HCT116 (cell line): ENCODE results near the gene LYRM7. TPM values are rescaled to one million over a fixed set of nuclear protein-coding genes. Genes with fewer than 3 reads are reported as not detected.
"Not testable (repeated sequence)": the region's sequence is repeated elsewhere in the genome, so short reads cannot be mapped to it uniquely, and the experiment has no call there.

ENCODE experiments used
- ATAC-seq: fragments of 200-7000 bp; cut with Tn5 transposase; 2 replicates; pipeline ENCODE4 v1.9.1; 2020; ENCODE audit warnings: mild to moderate bottlenecking, moderate library complexity
- BruUV-seq: library from RNA; stranded (reverse); fragments of 400-500 nt; replicated peaks from 2 replicates; lab custom pipeline; 2021; lab: Mats Ljungman, UMichigan
- CTCF ChIA-PET: fragments of 300-600 bp; sonication (Branson Sonifier 250); formaldehyde crosslinking; loops from one replicate; lab custom pipeline; 2021; ENCODE audit warnings: antibody characterized with exemption; lab: Charles Lee
- POLR2A ChIA-PET: fragments of 300-600, 350-600 bp; sonication (Branson Sonifier 250); formaldehyde crosslinking; loops from one replicate; lab custom pipeline; 2021; ENCODE audit warnings: antibody characterized with exemption; lab: Charles Lee
- RAD21 ChIA-PET, 2 experiments: fragments of 300-600 bp; sonication (Branson Sonifier 250); formaldehyde crosslinking; loops; one replicate each; lab custom pipeline; 2023; ENCODE audit warnings: low total read pairs in 2 of 2; ENCODE audit not compliant: uncharacterized antibody in 2 of 2, unreplicated experiment in 2 of 2, low non-redundant PET in 1 of 2; lab: Charles Lee
- DNase-seq: peaks from one replicate; pipeline ENCODE4 v3.0.0-alpha.2; 2010; ENCODE audit warnings: low read depth, low spot score
- H2AFZ ChIP-seq: fragments of 200-600 bp; shearing (Covaris generic), sonication (generic); 2 replicates; pipeline ENCODE4 v1.6.1; 2017; ENCODE audit warnings: low read depth, mixed run types, mixed read lengths, antibody characterized with exemption, low read length; ENCODE audit not compliant: poor library complexity, severe bottlenecking
- H3K27ac ChIP-seq: 2 replicates; pipeline ENCODE4 v1.5.1; 2012; ENCODE audit warnings: low read depth, low read length
- H3K27me3 ChIP-seq: fragments of 200-600 bp; sonication (generic); 2 replicates; pipeline ENCODE4 v1.6.1; 2016; ENCODE audit warnings: mixed run types, low read length, mixed read lengths; ENCODE audit not compliant: insufficient read depth
- H3K36me3 ChIP-seq, 2 experiments: fragments of 200-500 bp in 1 of 2; fragments of 200-600 bp in 1 of 2; sonication (Bioruptor generic) in 1 of 2; sonication (generic) in 1 of 2; 2 replicates each; pipeline versions ENCODE4 v1.5.1 to v1.6.1; 2014 to 2016; ENCODE audit warnings: low read length in 2 of 2, inconsistent platforms in 1 of 2, mixed read lengths in 1 of 2, mixed run types in 1 of 2; ENCODE audit not compliant: insufficient read depth in 2 of 2, control insufficient read depth in 1 of 2
- H3K4me1 ChIP-seq, 2 experiments: fragments of 200-600 bp in 1 of 2; sonication (generic) in 1 of 2; 2 replicates each; pipeline versions ENCODE4 v1.5.1 to v1.6.1; 2012 to 2017; ENCODE audit warnings: low read length in 2 of 2, inconsistent platforms in 1 of 2, mild to moderate bottlenecking in 1 of 2, mixed read lengths in 1 of 2, mixed run types in 1 of 2, moderate library complexity in 1 of 2; ENCODE audit not compliant: insufficient read depth in 2 of 2, control insufficient read depth in 1 of 2
- H3K4me2 ChIP-seq: fragments of 200-600 bp; sonication (generic); 2 replicates; pipeline ENCODE4 v1.6.1; 2017; ENCODE audit warnings: mixed run types, low read length, mixed read lengths
- H3K4me3 ChIP-seq, 2 experiments: fragments of 200-600 bp in 1 of 2; sonication (generic) in 1 of 2; replicated peaks in 1 of 2; 2 replicates each; pipeline ENCODE4 v1.5.1; 2011 to 2016; ENCODE audit warnings: low read length in 2 of 2, control low read depth in 1 of 2, low read depth in 1 of 2, mild to moderate bottlenecking in 1 of 2, mixed read lengths in 1 of 2, mixed run types in 1 of 2
- H3K79me2 ChIP-seq: fragments of 200-600 bp; sonication (generic); 2 replicates; pipeline ENCODE4 v1.6.1; 2017; ENCODE audit warnings: mild to moderate bottlenecking, mixed run types, low read length, moderate library complexity, mixed read lengths; ENCODE audit not compliant: insufficient read depth
- H3K9ac ChIP-seq: fragments of 200-600 bp; sonication (generic); 2 replicates; pipeline ENCODE4 v1.6.1; 2016; ENCODE audit warnings: low read length, mixed read lengths
- H3K9me2 ChIP-seq: fragments of 200-600 bp; sonication (generic), shearing (Covaris generic); 2 replicates; pipeline ENCODE4 v1.6.1; 2017; ENCODE audit warnings: mixed run types, mild to moderate bottlenecking, moderate library complexity; ENCODE audit not compliant: insufficient read depth
- H3K9me3 ChIP-seq, 2 experiments: fragments of 200-500 bp in 1 of 2; fragments of 200-600 bp in 1 of 2; sonication (Bioruptor generic) in 1 of 2; sonication (generic) in 1 of 2; 2 replicates each; pipeline ENCODE4 v1.6.1; 2014 to 2017; ENCODE audit warnings: low read length in 2 of 2, mixed read lengths in 2 of 2, inconsistent platforms in 1 of 2, low read depth in 1 of 2, mild to moderate bottlenecking in 1 of 2, mixed run types in 1 of 2, moderate library complexity in 1 of 2; ENCODE audit not compliant: control insufficient read depth in 1 of 2, insufficient read depth in 1 of 2
- H4K20me1 ChIP-seq: fragments of 200-600 bp; sonication (generic), shearing (Covaris generic); 2 replicates; pipeline ENCODE4 v1.6.1; 2017; ENCODE audit warnings: mixed run types, mild to moderate bottlenecking, moderate library complexity; ENCODE audit not compliant: insufficient read depth
- CBX3 ChIP-seq: IDR thresholded peaks from 2 replicates; pipeline ENCODE4 v1.6.1; 2012; ENCODE audit warnings: low read depth
- CEBPB ChIP-seq: IDR thresholded peaks from 2 replicates; pipeline ENCODE4 v1.6.1; 2012; ENCODE audit warnings: low read depth
- EZH2 ChIP-seq: fragments of 200-600 bp; sonication (generic); IDR thresholded peaks from 2 replicates; pipeline ENCODE4 v1.6.1; 2017; ENCODE audit warnings: antibody characterized with exemption, mixed run types
- EZH2phosphoT487 ChIP-seq: fragments of 200-600 bp; IDR thresholded peaks from 2 replicates; pipeline ENCODE4 v1.6.1; 2018; ENCODE audit warnings: antibody characterized with exemption, borderline replicate concordance
- FOSL1 ChIP-seq: IDR thresholded peaks from 2 replicates; pipeline ENCODE4 v1.6.1; 2012; ENCODE audit warnings: low read depth
- JUND ChIP-seq: IDR thresholded peaks from 2 replicates; pipeline ENCODE4 v1.6.1; 2012
- POLR2A ChIP-seq: IDR thresholded peaks from 2 replicates; pipeline ENCODE4 v1.7.0; 2011; ENCODE audit warnings: borderline replicate concordance; ENCODE audit not compliant: insufficient read depth, insufficient read length; ENCODE audit errors: extremely low read depth
- RAD21 ChIP-seq: IDR thresholded peaks from 2 replicates; pipeline ENCODE4 v1.6.1; 2012; ENCODE audit warnings: low read depth, mild to moderate bottlenecking
- SIN3A ChIP-seq: IDR thresholded peaks from 2 replicates; pipeline ENCODE4 v1.6.1; 2012; ENCODE audit warnings: low read depth
- SRF ChIP-seq: IDR thresholded peaks from 2 replicates; pipeline ENCODE4 v1.6.1; 2012; ENCODE audit warnings: low read depth
- YY1 ChIP-seq: IDR thresholded peaks from 2 replicates; pipeline ENCODE4 v1.6.1; 2011; ENCODE audit warnings: low read length, low read depth, moderate library complexity, mild to moderate bottlenecking; ENCODE audit not compliant: insufficient replicate concordance; ENCODE audit errors: extremely low read depth
- ZFX ChIP-seq: fragments of 450-650 bp; IDR thresholded peaks from 2 replicates; pipeline ENCODE4 v1.6.1; 2017
- intact Hi-C: fragments of 100-400 bp; cut with micrococcal nuclease; formaldehyde crosslinking; loops from 2 replicates; pipeline ENCODE4 v1.10.0; 2022
- total RNA-seq: library from RNA; stranded (reverse); gene quantifications from one replicate; pipeline ENCODE4 v1.2.1, GENCODE V29; 2021; ENCODE audit not compliant: unreplicated experiment
- TF ChIP-seq, protein P1 (sequence below): IDR thresholded peaks from 2 replicates; pipeline ENCODE4 v1.6.1; 2012; ENCODE audit warnings: low read depth
- TF ChIP-seq, protein P2 (sequence below), 3 experiments: fragments of 200-600 bp in 1 of 3; sonication (generic) in 1 of 3; IDR thresholded peaks in 2 of 3; conservative IDR thresholded peaks in 1 of 3; 2 replicates each; pipeline ENCODE4 v1.5.1; 2012 to 2017; ENCODE audit warnings: low read depth in 2 of 3, low read length in 2 of 3, antibody characterized with exemption in 1 of 3, borderline replicate concordance in 1 of 3, control low read depth in 1 of 3, mild to moderate bottlenecking in 1 of 3, mixed read lengths in 1 of 3, mixed run types in 1 of 3, moderate library complexity in 1 of 3; ENCODE audit not compliant: insufficient read depth in 1 of 3
- TF ChIP-seq, protein P3 (sequence below): IDR thresholded peaks from 2 replicates; pipeline ENCODE4 v1.6.1; 2012

Gene LYRM7
- total RNA-seq, 1 experiment from 2014 or later: 14.4 TPM

DNA sequence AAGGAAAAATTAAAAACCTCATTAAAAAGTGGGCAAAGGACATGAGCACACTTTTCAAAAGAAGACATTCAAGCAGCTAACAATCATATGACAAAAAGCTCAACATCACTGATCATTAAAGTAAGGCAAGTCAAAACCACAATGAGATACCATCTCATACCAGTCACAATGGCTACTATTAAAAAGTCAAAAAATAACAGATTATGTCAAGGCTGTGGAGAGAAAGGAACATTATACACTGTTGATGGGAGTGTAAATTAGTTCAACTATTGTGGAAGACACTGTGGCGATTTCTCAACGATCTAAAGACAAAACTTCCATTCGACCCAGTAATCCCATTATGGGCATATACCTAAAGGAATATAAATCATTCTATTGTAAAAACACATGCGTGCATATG is 41.4 kb upstream of the LYRM7 start:
- Histone ChIP-seq H3K9me3 (no peaks in the 10 kb centered on the region), H3K9ac (no peak overlapping the region)
- CTCF ChIA-PET: no interaction called here
- TF ChIP-seq, protein P1, sequence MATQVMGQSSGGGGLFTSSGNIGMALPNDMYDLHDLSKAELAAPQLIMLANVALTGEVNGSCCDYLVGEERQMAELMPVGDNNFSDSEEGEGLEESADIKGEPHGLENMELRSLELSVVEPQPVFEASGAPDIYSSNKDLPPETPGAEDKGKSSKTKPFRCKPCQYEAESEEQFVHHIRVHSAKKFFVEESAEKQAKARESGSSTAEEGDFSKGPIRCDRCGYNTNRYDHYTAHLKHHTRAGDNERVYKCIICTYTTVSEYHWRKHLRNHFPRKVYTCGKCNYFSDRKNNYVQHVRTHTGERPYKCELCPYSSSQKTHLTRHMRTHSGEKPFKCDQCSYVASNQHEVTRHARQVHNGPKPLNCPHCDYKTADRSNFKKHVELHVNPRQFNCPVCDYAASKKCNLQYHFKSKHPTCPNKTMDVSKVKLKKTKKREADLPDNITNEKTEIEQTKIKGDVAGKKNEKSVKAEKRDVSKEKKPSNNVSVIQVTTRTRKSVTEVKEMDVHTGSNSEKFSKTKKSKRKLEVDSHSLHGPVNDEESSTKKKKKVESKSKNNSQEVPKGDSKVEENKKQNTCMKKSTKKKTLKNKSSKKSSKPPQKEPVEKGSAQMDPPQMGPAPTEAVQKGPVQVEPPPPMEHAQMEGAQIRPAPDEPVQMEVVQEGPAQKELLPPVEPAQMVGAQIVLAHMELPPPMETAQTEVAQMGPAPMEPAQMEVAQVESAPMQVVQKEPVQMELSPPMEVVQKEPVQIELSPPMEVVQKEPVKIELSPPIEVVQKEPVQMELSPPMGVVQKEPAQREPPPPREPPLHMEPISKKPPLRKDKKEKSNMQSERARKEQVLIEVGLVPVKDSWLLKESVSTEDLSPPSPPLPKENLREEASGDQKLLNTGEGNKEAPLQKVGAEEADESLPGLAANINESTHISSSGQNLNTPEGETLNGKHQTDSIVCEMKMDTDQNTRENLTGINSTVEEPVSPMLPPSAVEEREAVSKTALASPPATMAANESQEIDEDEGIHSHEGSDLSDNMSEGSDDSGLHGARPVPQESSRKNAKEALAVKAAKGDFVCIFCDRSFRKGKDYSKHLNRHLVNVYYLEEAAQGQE: no peak
- TF ChIP-seq CEBPB (no peak), FOSL1 (no peak), EZH2 (no peak), POLR2A (no peak), JUND (no peak), ZFX (no peak), CBX3 (no peak), EZH2phosphoT487 (no peak), YY1 (no peak), RAD21 (no peak), SIN3A (no peak), SRF (no peak)
- TF ChIP-seq, protein P2, sequence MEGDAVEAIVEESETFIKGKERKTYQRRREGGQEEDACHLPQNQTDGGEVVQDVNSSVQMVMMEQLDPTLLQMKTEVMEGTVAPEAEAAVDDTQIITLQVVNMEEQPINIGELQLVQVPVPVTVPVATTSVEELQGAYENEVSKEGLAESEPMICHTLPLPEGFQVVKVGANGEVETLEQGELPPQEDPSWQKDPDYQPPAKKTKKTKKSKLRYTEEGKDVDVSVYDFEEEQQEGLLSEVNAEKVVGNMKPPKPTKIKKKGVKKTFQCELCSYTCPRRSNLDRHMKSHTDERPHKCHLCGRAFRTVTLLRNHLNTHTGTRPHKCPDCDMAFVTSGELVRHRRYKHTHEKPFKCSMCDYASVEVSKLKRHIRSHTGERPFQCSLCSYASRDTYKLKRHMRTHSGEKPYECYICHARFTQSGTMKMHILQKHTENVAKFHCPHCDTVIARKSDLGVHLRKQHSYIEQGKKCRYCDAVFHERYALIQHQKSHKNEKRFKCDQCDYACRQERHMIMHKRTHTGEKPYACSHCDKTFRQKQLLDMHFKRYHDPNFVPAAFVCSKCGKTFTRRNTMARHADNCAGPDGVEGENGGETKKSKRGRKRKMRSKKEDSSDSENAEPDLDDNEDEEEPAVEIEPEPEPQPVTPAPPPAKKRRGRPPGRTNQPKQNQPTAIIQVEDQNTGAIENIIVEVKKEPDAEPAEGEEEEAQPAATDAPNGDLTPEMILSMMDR (IDR thresholded peaks at IDR 0.05 in 2 of 3, conservative IDR thresholded peaks at IDR 0.05 in 1 of 3; ENCODE audit: borderline replicate concordance in 1 of 3, insufficient read depth in 1 of 3, low read depth in 2 of 3, low read length in 2 of 3): no peak
- TF ChIP-seq, protein P3, sequence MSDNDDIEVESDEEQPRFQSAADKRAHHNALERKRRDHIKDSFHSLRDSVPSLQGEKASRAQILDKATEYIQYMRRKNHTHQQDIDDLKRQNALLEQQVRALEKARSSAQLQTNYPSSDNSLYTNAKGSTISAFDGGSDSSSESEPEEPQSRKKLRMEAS: no peak
- TF ChIP-seq, all 23 proteins: peak for 0
- Histone ChIP-seq H3K4me1 (no peaks in the 10 kb centered on the region), H3K27ac (no peak overlapping the region), H4K20me1 (no peaks in the 10 kb centered on the region), H3K79me2 (no peaks in the 10 kb centered on the region), H3K36me3 (no peaks in the 10 kb centered on the region), H3K4me2 (no peak overlapping the region), H2AFZ (no peak overlapping the region), H3K27me3 (no peaks in the 10 kb centered on the region), H3K9me2 (no peaks in the 10 kb centered on the region), H3K4me3 (no peak overlapping the region)
- POLR2A ChIA-PET: no interaction called here
- no peak for DNase-seq
- ATAC-seq: no peak
- intact Hi-C loops: no loop called here
- BruUV-seq: no TSS peak
- RAD21 ChIA-PET: no interaction called here

DNA sequence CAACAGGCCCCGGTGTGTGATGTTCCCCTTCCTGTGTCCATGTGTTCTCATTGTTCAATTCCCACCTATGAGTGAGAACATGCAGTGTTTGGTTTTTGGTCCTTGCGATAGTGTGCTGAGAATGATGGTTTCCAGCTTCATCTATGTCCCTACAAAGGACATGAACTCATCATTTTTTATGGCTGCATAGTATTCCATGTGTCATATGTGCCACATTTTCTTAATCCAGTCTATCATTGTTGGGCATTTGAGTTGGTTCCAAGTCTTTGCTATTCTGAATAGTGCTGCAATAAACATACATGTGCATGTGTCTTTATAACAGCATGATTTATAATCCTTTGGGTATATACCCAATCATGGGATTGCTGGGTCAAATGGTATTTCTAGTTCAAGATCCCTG is 37.7 kb upstream of the LYRM7 start:
- H3K9ac ChIP-seq, BruUV-seq, H3K9me3 ChIP-seq, H3K27me3 ChIP-seq, intact Hi-C loops, H3K4me1 ChIP-seq, H3K27ac ChIP-seq, H3K9me2 ChIP-seq, H3K79me2 ChIP-seq, ATAC-seq, POLR2A ChIA-PET, H3K4me3 ChIP-seq, H2AFZ ChIP-seq, RAD21 ChIA-PET, H3K36me3 ChIP-seq, H3K4me2 ChIP-seq, H4K20me1 ChIP-seq, CTCF ChIA-PET, DNase-seq: not testable (repeated sequence)
